ENCODE results near the gene TMEM170B.

Gene TMEM170B

DNA sequence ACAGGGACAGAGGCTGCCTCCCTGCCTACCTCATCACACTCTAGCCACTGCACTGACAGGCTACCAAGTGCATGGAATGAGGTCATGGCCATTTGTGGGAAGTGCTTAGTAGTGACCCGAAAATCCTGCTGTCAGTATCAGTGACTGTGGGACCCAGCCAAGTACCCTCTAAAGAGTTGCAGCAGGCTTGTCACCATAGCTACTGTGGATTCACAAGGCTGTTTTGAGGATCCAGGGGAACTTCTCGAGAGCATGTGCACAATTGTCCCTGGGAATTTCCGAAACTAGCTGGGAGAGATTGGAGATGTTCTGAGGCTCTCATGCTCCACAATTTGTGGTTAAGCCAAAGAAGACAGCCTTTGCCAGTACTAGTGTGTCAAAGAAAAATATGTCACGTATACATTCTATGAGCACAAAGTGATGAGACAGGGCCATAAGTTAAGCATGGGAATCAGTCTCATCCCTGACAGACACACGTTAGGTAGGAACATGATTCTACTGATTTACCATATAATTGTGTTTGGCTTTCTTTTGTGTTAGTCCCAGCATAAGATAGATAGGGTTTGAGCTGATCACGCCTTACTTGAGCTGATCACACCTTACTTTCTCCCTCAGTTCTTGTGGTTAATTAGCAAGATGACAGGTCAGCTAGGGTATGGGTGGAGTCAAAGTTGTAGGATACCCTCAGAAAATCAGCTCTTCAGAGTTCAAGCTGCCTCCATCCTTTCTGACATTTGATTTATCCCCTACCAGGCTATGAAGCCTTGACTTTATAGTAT lies 42.6 kb upstream of the TMEM170B start:
- Histone ChIP-seq H3K27ac (no peak overlapping the region), H3K27me3 (no peaks in the 10 kb centered on the region), H3K4me3 (ENCODE audit: low read depth in 1 of 2, low read length in 1 of 2) (no peak overlapping the region), H3K9me3 (no peaks in the 10 kb centered on the region), H3K36me3 (no peaks in the 10 kb centered on the region), H3K4me1 (ENCODE audit: control insufficient read depth in 1 of 2, insufficient read depth in 1 of 2, low read depth in 1 of 2, low read length in 1 of 2) (peaks cover 19 to 20% of the 10 kb centered on the region in 2 experiments)
- TF ChIP-seq, protein P1, sequence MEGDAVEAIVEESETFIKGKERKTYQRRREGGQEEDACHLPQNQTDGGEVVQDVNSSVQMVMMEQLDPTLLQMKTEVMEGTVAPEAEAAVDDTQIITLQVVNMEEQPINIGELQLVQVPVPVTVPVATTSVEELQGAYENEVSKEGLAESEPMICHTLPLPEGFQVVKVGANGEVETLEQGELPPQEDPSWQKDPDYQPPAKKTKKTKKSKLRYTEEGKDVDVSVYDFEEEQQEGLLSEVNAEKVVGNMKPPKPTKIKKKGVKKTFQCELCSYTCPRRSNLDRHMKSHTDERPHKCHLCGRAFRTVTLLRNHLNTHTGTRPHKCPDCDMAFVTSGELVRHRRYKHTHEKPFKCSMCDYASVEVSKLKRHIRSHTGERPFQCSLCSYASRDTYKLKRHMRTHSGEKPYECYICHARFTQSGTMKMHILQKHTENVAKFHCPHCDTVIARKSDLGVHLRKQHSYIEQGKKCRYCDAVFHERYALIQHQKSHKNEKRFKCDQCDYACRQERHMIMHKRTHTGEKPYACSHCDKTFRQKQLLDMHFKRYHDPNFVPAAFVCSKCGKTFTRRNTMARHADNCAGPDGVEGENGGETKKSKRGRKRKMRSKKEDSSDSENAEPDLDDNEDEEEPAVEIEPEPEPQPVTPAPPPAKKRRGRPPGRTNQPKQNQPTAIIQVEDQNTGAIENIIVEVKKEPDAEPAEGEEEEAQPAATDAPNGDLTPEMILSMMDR (IDR thresholded peaks at IDR 0.05) = no peak

DNA sequence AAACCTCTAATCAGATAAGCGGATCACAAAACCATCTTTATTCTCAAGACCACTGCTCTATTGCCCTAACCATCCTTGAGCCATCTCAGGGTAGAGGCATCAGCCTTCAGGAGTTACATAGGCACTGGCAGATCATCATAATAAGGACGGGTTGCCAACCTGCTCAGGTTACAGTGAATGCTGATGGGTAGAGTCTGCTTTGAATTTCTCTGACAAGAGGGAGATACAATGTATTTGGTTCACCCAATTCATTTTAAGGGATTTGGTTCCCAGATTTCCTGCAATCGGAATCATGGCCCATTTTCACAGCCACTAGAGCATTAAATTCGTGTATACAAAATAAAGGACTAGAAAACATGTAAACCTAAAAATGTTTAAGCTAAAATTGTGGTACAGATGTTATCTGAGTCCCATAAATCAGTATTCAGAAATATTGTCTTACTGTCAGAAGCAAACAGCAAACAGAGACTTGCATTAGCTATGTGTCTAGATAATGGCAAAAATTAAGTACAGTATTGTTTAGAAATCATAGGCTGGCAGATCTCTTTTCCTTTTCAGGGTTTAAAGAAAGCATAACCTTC lies 41.9 kb upstream of the TMEM170B start:
- Histone ChIP-seq H3K4me3 (ENCODE audit: low read depth in 1 of 2, low read length in 1 of 2) (no peak overlapping the region), H3K36me3 (no peaks in the 10 kb centered on the region), H3K4me1 (ENCODE audit: control insufficient read depth in 1 of 2, insufficient read depth in 1 of 2, low read depth in 1 of 2, low read length in 1 of 2) (peaks cover 19 to 20% of the 10 kb centered on the region in 2 experiments), H3K27ac (peak overlapping the region; percentile 84), H3K27me3 (no peaks in the 10 kb centered on the region), H3K9me3 (no peaks in the 10 kb centered on the region)
- TF ChIP-seq, protein P1 (IDR thresholded peaks at IDR 0.05) = no peak

DNA sequence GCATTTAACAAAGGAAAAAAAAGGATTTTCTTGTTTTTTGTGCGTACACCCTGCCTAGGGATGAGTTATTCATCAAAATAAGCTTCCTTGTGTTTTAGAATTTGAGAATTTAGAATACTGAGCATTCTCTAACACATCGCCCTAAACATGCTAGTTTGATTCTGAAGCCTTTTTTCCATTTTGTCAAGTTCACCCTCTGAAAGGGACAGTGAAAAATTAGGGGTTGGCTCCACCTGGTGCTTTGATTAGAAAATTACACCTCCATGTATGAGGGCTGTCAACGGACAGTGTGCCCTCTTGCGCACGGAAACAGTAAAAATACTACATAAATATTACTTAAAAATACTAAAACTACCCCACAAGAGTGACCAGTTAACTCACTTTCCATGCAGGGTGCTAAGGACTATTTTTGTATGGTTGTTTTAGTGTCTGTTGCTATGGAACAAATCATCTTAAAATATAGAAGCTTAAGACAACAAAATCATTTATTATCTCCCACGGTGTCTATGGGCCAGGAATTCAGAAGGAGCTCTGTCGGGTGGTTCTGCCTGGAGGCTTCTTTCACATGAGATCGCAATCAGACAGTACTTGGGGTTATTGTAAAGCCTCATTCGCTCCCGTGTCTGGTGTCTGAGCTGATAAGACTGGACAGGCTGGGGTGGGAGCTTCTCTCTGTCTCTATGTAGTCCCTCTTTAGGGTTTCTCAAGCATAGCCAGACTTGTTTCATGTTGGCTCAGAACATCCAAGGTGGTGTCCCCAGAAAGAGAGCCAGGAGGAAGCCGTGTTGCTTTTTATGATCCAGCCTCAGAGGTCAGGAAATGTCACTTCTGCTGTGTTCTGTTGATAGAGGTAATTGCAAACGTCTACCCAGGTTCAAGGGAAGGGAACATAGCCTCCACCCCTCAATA lies 41.1 kb upstream of the TMEM170B start:
- H3K4me1 ChIP-seq (ENCODE audit: control insufficient read depth in 1 of 2, insufficient read depth in 1 of 2, low read depth in 1 of 2, low read length in 1 of 2) = peaks cover 19 to 20% of the 10 kb centered on the region in 2 experiments
- TF ChIP-seq, protein P1 (IDR thresholded peaks at IDR 0.05) = peak; percentile 93
- H3K27ac ChIP-seq = peak overlapping the region; percentile 84
- H3K27me3 ChIP-seq = no peaks in the 10 kb centered on the region
- H3K36me3 ChIP-seq = no peaks in the 10 kb centered on the region
- H3K4me3 ChIP-seq (ENCODE audit: low read depth in 1 of 2, low read length in 1 of 2) = peak overlapping the region; percentile 15 to 30
- H3K9me3 ChIP-seq = no peaks in the 10 kb centered on the region

DNA sequence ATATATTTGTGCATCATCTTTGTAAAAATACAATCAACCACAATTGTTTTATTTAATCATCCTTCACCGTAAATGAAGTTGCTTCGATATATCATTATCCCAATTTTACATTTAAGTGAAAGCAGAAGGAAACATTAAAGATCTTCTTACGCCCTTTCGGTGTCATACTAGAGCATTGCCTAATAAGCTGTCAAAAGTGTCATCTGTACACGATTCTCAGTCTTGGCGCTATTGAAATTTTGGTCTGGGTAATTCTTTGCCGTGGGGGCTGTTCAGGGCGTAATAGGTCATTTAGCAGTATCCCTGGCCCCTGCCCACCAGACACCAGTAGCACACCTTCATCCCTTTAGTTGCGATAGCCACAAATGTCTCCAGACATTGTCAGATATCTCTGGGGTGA lies 40.4 kb upstream of the TMEM170B start:
- Histone ChIP-seq H3K27me3 (no peaks in the 10 kb centered on the region), H3K9me3 (no peaks in the 10 kb centered on the region), H3K36me3 (no peaks in the 10 kb centered on the region), H3K4me3 (ENCODE audit: low read depth in 1 of 2, low read length in 1 of 2) (peak overlapping the region in 1 of 2 experiments; percentile 15), H3K4me1 (ENCODE audit: control insufficient read depth in 1 of 2, insufficient read depth in 1 of 2, low read depth in 1 of 2, low read length in 1 of 2) (peaks cover 19 to 20% of the 10 kb centered on the region in 2 experiments), H3K27ac (peak overlapping the region; percentile 84)
- TF ChIP-seq, protein P1 (IDR thresholded peaks at IDR 0.05) = no peak

DNA sequence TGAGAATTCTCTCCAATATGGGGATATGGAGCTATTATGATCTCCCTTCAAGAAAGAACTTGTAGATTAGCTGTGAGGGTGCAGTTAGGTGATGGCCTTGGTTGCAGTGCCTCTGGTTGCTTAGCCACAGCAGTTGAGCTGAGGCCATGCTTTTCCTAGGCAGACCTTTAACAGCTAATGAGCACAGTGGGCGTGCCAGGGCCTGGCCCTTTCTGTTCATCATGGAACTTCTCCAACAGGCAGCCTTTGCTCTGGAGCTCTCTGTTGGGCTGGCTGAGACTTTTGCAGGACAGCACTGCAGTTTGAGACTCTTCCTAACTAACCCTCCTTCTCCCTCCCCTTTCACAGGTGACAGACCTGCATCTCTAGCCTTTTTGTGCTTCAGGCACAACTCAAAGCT lies 39.7 kb upstream of the TMEM170B start:
- no peak overlapping the region for H3K4me3 ChIP-seq (ENCODE audit: low read depth in 1 of 2, low read length in 1 of 2)
- peak overlapping the region; percentile 84 for H3K27ac ChIP-seq
- TF ChIP-seq, protein P1 (IDR thresholded peaks at IDR 0.05) = no peak
- no peaks in the 10 kb centered on the region for H3K9me3 ChIP-seq
- no peaks in the 10 kb centered on the region for H3K36me3 ChIP-seq
- H3K4me1 ChIP-seq (ENCODE audit: control insufficient read depth in 1 of 2, insufficient read depth in 1 of 2, low read depth in 1 of 2, low read length in 1 of 2) = peaks cover 19 to 20% of the 10 kb centered on the region in 2 experiments
- H3K27me3 ChIP-seq = no peaks in the 10 kb centered on the region

Data from neutrophil (primary cell).